Ishikawa (cell line): ENCODE data around the gene PRSS3.
A peak's percentile ranks its signal among the peaks of the same experiment; 100 is the strongest.

Source experiments
- EP300 ChIP-seq: IDR thresholded peaks from 2 replicates; pipeline ENCODE4 v1.6.1; 2012; ENCODE audit warnings: borderline replicate concordance
- TF ChIP-seq, protein P1 (sequence below): IDR thresholded peaks from 2 replicates; pipeline ENCODE4 v1.6.1; 2012

DNA sequence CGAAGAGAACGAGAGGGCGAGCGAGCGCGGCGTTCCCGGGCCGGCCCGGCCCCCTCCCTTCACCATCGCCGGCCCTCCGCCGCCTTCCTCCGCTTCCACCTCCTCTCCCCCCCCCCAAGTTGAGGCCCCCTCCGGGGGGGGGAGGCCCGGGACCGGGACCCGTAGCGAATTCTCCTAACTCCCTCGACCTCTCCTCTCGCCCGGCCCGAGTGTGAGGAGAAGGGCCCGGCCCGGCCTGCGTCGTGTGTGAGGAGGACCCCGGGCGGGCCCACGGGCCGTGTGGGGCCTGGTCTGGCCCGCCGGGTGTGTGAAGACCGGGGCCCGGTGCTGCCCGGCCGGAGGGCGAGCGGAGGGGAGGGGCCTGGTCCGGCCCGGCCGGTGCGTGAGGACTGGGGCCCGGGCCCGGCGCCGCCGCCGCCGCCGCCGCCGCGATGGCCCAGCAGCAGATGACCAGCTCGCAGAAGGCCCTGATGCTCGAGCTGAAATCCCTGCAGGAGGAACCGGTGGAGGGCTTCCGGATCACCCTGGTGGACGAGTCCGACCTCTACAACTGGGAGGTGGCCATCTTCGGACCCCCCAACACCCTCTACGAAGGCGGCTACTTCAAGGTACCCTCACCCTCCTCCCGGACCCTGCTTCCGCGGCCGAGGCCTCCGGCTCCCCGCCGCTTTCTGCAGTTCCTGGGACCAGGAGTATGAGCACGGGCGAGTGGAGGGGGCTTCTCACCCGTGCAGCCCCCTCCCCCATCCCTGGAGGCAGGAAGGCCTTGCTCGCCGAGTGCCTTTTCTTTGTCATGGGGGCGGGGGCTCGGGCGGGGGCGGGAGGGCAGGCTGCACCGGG, 22.2 kb downstream of the PRSS3 start:
- 0 out of 2 replicates have a peak, but pooled peaks have one; percentile 4 for TF ChIP-seq EP300
- TF ChIP-seq, protein P1, sequence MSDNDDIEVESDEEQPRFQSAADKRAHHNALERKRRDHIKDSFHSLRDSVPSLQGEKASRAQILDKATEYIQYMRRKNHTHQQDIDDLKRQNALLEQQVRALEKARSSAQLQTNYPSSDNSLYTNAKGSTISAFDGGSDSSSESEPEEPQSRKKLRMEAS = no peak
